A673 (cell line): ENCODE data around the gene COQ6.

Source experiments
- EZH2 ChIP-seq: fragments of 200-600 bp; sonication (generic); IDR thresholded peaks from 2 replicates; pipeline ENCODE4 v1.6.1; 2017; ENCODE audit warnings: borderline replicate concordance, low read depth, mild to moderate bottlenecking, mixed read lengths, antibody characterized with exemption, low read length; ENCODE audit not compliant: poor library complexity, severe bottlenecking
- TF ChIP-seq, protein P1 (sequence below): fragments of 300-800, 200-600 bp; sonication (generic); conservative IDR thresholded peaks from 2 replicates; pipeline ENCODE4 v1.5.1; 2017; ENCODE audit warnings: low read depth, mild to moderate bottlenecking, antibody characterized with exemption, low read length, moderate library complexity, mixed read lengths

DNA sequence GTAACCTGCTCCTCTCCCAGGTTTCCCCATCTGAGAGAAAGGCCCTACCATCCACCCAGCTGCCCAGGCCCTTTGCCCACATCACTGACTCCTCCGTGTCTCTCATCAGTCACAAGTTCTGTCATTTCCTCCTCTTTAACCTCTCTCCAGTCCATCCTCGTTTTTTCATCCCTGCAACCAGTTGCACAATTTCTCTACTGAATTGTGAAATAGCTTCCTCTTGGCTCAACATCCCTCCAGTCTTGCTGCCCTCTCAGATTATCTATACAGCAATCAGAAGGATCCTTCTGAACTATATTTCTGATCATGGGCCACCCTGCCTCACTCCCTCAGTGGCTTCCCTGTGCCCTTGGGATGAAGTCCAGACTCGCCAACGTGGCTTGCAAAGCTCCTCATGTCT, 7.0 kb upstream of the COQ6 start:
- TF ChIP-seq, protein P1, sequence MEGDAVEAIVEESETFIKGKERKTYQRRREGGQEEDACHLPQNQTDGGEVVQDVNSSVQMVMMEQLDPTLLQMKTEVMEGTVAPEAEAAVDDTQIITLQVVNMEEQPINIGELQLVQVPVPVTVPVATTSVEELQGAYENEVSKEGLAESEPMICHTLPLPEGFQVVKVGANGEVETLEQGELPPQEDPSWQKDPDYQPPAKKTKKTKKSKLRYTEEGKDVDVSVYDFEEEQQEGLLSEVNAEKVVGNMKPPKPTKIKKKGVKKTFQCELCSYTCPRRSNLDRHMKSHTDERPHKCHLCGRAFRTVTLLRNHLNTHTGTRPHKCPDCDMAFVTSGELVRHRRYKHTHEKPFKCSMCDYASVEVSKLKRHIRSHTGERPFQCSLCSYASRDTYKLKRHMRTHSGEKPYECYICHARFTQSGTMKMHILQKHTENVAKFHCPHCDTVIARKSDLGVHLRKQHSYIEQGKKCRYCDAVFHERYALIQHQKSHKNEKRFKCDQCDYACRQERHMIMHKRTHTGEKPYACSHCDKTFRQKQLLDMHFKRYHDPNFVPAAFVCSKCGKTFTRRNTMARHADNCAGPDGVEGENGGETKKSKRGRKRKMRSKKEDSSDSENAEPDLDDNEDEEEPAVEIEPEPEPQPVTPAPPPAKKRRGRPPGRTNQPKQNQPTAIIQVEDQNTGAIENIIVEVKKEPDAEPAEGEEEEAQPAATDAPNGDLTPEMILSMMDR: no peak
- TF ChIP-seq EZH2: no peak
